H1 (cell line): ENCODE measurements around the gene CCDC33. TPM values are rescaled to one million over a fixed set of nuclear protein-coding genes. Genes with fewer than 3 reads are reported as not detected.

Experiments used
- CTCF ChIA-PET: fragments of 300-600 bp; sonication (Branson Sonifier 250); formaldehyde crosslinking; loops from one replicate; lab custom pipeline; 2021; ENCODE audit not compliant: partially characterized antibody; lab: Charles Lee
- POLR2A ChIA-PET: fragments of 300-600 bp; sonication (Branson Sonifier 250); formaldehyde crosslinking; loops from one replicate; lab custom pipeline; 2021; ENCODE audit warnings: inconsistent platforms; ENCODE audit not compliant: partially characterized antibody; lab: Charles Lee
- DNase-seq, 2 experiments: peaks; one replicate each; pipeline versions ENCODE4 v3.0.0 to v3.0.0-alpha.2; 2010 to 2022; ENCODE audit warnings: low spot score in 2 of 2, low read depth in 1 of 2, mixed read lengths in 1 of 2
- FAIRE-seq: peaks from 2 replicates; lab custom pipeline; 2011; peaks lifted over from hg19 to GRCh38; lab: Jason Lieb, UNC
- H2AFZ ChIP-seq: 2 replicates; pipeline ENCODE4 v1.8.1; 2012; ENCODE audit warnings: low read length, inconsistent platforms
- H2AK5ac ChIP-seq: 2 replicates; pipeline ENCODE4 v1.6.1; 2013; ENCODE audit warnings: low read depth, low read length
- H2BK120ac ChIP-seq: replicated peaks from 2 replicates; pipeline ENCODE3; 2013; ENCODE audit warnings: low read depth, low read length, inconsistent platforms
- H2BK12ac ChIP-seq: 2 replicates; pipeline ENCODE4 v1.6.1; 2013; ENCODE audit warnings: low read depth, low read length
- H2BK15ac ChIP-seq: 2 replicates; pipeline ENCODE4 v1.6.1; 2013; ENCODE audit warnings: low read length
- H2BK20ac ChIP-seq: 2 replicates; pipeline ENCODE4 v1.6.1; 2013; ENCODE audit warnings: low read length
- H2BK5ac ChIP-seq: 2 replicates; pipeline ENCODE4 v1.6.1; 2013; ENCODE audit warnings: low read depth, low read length
- H3K14ac ChIP-seq: 2 replicates; pipeline ENCODE4 v1.6.1; 2013; ENCODE audit warnings: inconsistent platforms; ENCODE audit not compliant: insufficient read length
- H3K18ac ChIP-seq: 2 replicates; pipeline ENCODE4 v1.6.1; 2013; ENCODE audit warnings: low read length; ENCODE audit errors: extremely low read depth
- H3K23ac ChIP-seq: 2 replicates; pipeline ENCODE4 v1.6.1; 2013; ENCODE audit warnings: inconsistent platforms; ENCODE audit not compliant: insufficient read length
- H3K23me2 ChIP-seq: 2 replicates; pipeline ENCODE4 v1.6.1; 2013; ENCODE audit warnings: low read depth, low read length
- H3K27ac ChIP-seq: 2 replicates; pipeline ENCODE4 v1.6.1; 2011; ENCODE audit warnings: low read depth, low read length, inconsistent platforms
- H3K27me3 ChIP-seq, 4 experiments: replicated peaks in 1 of 4; 1 replicate in 1 of 4; 2 replicates in 3 of 4; pipeline versions ENCODE4 v1.6.1 to v1.8.1; 2011 to 2013; ENCODE audit warnings: low read length in 3 of 4, mild to moderate bottlenecking in 3 of 4, inconsistent platforms in 2 of 4, mixed read lengths in 2 of 4, moderate library complexity in 1 of 4; ENCODE audit not compliant: control insufficient read depth in 3 of 4, insufficient read depth in 3 of 4; ENCODE audit errors: extremely low read depth in 1 of 4
- H3K36me3 ChIP-seq, 4 experiments: 2 replicates each; pipeline versions ENCODE4 v1.6.1 to v1.8.1; 2011 to 2013; ENCODE audit warnings: mild to moderate bottlenecking in 4 of 4, low read length in 3 of 4, moderate library complexity in 2 of 4, control low read depth in 1 of 4, inconsistent platforms in 1 of 4; ENCODE audit not compliant: insufficient read depth in 4 of 4, control insufficient read depth in 2 of 4
- H3K4ac ChIP-seq: replicated peaks from 2 replicates; pipeline ENCODE3; 2013; ENCODE audit warnings: low read length, low read depth, mixed read lengths, inconsistent platforms; ENCODE audit not compliant: insufficient read length
- H3K4me1 ChIP-seq, 4 experiments: replicated peaks in 1 of 4; 1 replicate in 1 of 4; 2 replicates in 3 of 4; pipeline versions ENCODE4 v1.6.1 to v1.8.1; 2011 to 2013; ENCODE audit warnings: low read length in 3 of 4, inconsistent platforms in 2 of 4, mixed read lengths in 1 of 4; ENCODE audit not compliant: insufficient read depth in 4 of 4, control insufficient read depth in 3 of 4
- H3K4me2 ChIP-seq, 2 experiments: 2 replicates each; pipeline versions ENCODE4 v1.6.1 to v1.8.1; 2011 to 2013; ENCODE audit warnings: low read depth in 2 of 2, low read length in 2 of 2, control low read depth in 1 of 2, inconsistent platforms in 1 of 2, mild to moderate bottlenecking in 1 of 2; ENCODE audit not compliant: insufficient read depth in 1 of 2
- H3K4me3 ChIP-seq, 4 experiments: fragments of 200-600, 300-600 bp in 1 of 4; sonication (generic), shearing (Covaris generic), sonication (Bioruptor Twin) in 1 of 4; 2 replicates each; pipeline versions ENCODE4 v1.5.1 to v1.8.1; 2011 to 2016; ENCODE audit warnings: low read length in 4 of 4, low read depth in 3 of 4, control low read depth in 2 of 4, inconsistent platforms in 2 of 4, mild to moderate bottlenecking in 2 of 4, mixed read lengths in 1 of 4, moderate library complexity in 1 of 4; ENCODE audit not compliant: insufficient read depth in 2 of 4; ENCODE audit errors: extremely low read depth in 1 of 4
- H3K56ac ChIP-seq: replicated peaks from 2 replicates; pipeline ENCODE3; 2013; ENCODE audit warnings: low read depth, mild to moderate bottlenecking, mixed read lengths, low read length, inconsistent platforms; ENCODE audit not compliant: insufficient read length
- H3K79me1 ChIP-seq: 2 replicates; pipeline ENCODE4 v1.6.1; 2013; ENCODE audit warnings: low read depth, low read length, control low read depth
- H3K79me2 ChIP-seq, 2 experiments: 2 replicates each; pipeline versions ENCODE4 v1.6.1 to v1.8.1; 2012 to 2013; ENCODE audit warnings: low read length in 2 of 2, mild to moderate bottlenecking in 2 of 2, inconsistent platforms in 1 of 2; ENCODE audit not compliant: insufficient read depth in 2 of 2, control insufficient read depth in 1 of 2
- H3K9ac ChIP-seq, 4 experiments: replicated peaks in 1 of 4; 1 replicate in 1 of 4; 2 replicates in 3 of 4; pipeline versions ENCODE4 v1.6.1 to v1.8.1; 2011 to 2013; ENCODE audit warnings: low read depth in 3 of 4, low read length in 3 of 4, control low read depth in 2 of 4, mild to moderate bottlenecking in 2 of 4, moderate library complexity in 2 of 4, inconsistent platforms in 1 of 4; ENCODE audit errors: extremely low read depth in 1 of 4
- H3K9me3 ChIP-seq, 2 experiments: 2 replicates each; pipeline versions ENCODE4 v1.6.1 to v1.8.1; 2012 to 2013; ENCODE audit warnings: mild to moderate bottlenecking in 2 of 2, moderate library complexity in 2 of 2, control low read depth in 1 of 2, inconsistent platforms in 1 of 2, low read depth in 1 of 2, low read length in 1 of 2, mixed read lengths in 1 of 2; ENCODE audit not compliant: insufficient read depth in 2 of 2
- H4K20me1 ChIP-seq, 2 experiments: replicated peaks in 1 of 2; 2 replicates each; pipeline versions ENCODE3 to v1.8.1; 2011 to 2013; ENCODE audit warnings: inconsistent platforms in 2 of 2, low read length in 2 of 2, mild to moderate bottlenecking in 1 of 2; ENCODE audit not compliant: insufficient read depth in 2 of 2, control insufficient read depth in 1 of 2
- H4K5ac ChIP-seq: 2 replicates; pipeline ENCODE4 v1.6.1; 2013; ENCODE audit warnings: low read length, low read depth, mixed read lengths, inconsistent platforms; ENCODE audit not compliant: insufficient read length
- H4K8ac ChIP-seq: 2 replicates; pipeline ENCODE4 v1.8.0; 2013; ENCODE audit warnings: mild to moderate bottlenecking, moderate library complexity, low read length, inconsistent platforms; ENCODE audit not compliant: insufficient read depth; ENCODE audit errors: extremely low read depth
- H4K91ac ChIP-seq: replicated peaks from 2 replicates; pipeline ENCODE3; 2013; ENCODE audit warnings: low read length, mixed read lengths, inconsistent platforms; ENCODE audit not compliant: insufficient read length
- BACH1 ChIP-seq: IDR thresholded peaks from 2 replicates; pipeline ENCODE4 v1.6.1; 2012; ENCODE audit warnings: low read length, improper control_type of control experiment
- BCL11A ChIP-seq, 2 experiments: IDR thresholded peaks; one replicate each; pipeline ENCODE4 v1.6.1; 2011; ENCODE audit warnings: low read depth in 2 of 2, low read length in 2 of 2, mild to moderate bottlenecking in 2 of 2
- CREB1 ChIP-seq: IDR thresholded peaks from 2 replicates; pipeline ENCODE4 v1.6.1; 2012; ENCODE audit warnings: inconsistent platforms
- KDM4A ChIP-seq: IDR thresholded peaks from one replicate; pipeline ENCODE4 v1.7.1; 2012; ENCODE audit warnings: low read depth, mild to moderate bottlenecking, moderate library complexity, low read length, inconsistent platforms; ENCODE audit not compliant: severe bottlenecking
- NRF1 ChIP-seq: IDR thresholded peaks from 2 replicates; pipeline ENCODE4 v1.6.1; 2011; ENCODE audit warnings: mild to moderate bottlenecking, low read depth, low read length, improper control_type of control experiment
- RNF2 ChIP-seq: fragments of 200-900, 300-1000 bp; sonication (generic); IDR thresholded peaks from 2 replicates; pipeline ENCODE4 v1.7.1; 2016; ENCODE audit warnings: borderline replicate concordance, low read depth, mild to moderate bottlenecking, antibody characterized with exemption, low read length; ENCODE audit not compliant: poor library complexity, severe bottlenecking; ENCODE audit errors: missing control alignments
- SIX5 ChIP-seq: IDR thresholded peaks from 2 replicates; pipeline ENCODE4 v1.6.1; 2011; ENCODE audit warnings: mild to moderate bottlenecking, low read depth, low read length
- SP2 ChIP-seq: IDR thresholded peaks from 2 replicates; pipeline ENCODE4 v1.6.1; 2012; ENCODE audit warnings: mild to moderate bottlenecking, low read length, inconsistent platforms
- TCF12 ChIP-seq: IDR thresholded peaks from 2 replicates; pipeline ENCODE4 v1.6.1; 2011; ENCODE audit warnings: low read depth, mild to moderate bottlenecking, low read length
- USF2 ChIP-seq: IDR thresholded peaks from 2 replicates; pipeline ENCODE4 v1.6.1; 2011; ENCODE audit warnings: low read length, improper control_type of control experiment
- ZNF274 ChIP-seq: IDR thresholded peaks from 2 replicates; pipeline ENCODE4 v1.7.0; 2012; ENCODE audit warnings: low read length, borderline replicate concordance; ENCODE audit errors: extremely low read depth
- WGBS, 2 experiments: shearing (Covaris generic) in 1 of 2; methylation state at CpG; one replicate each; pipeline versions ENCODE4 v1.1.6 to v1.1.7; 2013 to 2015; ENCODE audit warnings: low lambda C conversion rate in 2 of 2, mixed read lengths in 2 of 2, inconsistent platforms in 1 of 2, low coverage in 1 of 2, missing lambda C conversion rate in 1 of 2; ENCODE audit not compliant: insufficient replicate concordance in 2 of 2, insufficient coverage in 1 of 2, insufficient read length in 1 of 2; ENCODE audit errors: extremely low coverage in 1 of 2, missing lambda C conversion rate in 1 of 2; 5-methylcytosine and 5-hydroxymethylcytosine counted together
- polyA plus RNA-seq, 7 experiments: library from polyadenylated mRNA; depleted of rRNA in 3 of 7; stranded (reverse) in 5 of 7; unstranded in 2 of 7; fragments of >200 nt in 5 of 7; fragments of 200-250 nt in 2 of 7; gene quantifications; 1 replicate in 5 of 7; 2 replicates in 1 of 7; 4 replicates in 1 of 7; pipeline versions ENCODE4 v1.2.1 to v1.2.3, GENCODE V29; 2011 to 2013; ENCODE audit warnings: missing spikeins in 2 of 7, mixed read lengths in 2 of 7
- total RNA-seq: library from RNA; stranded (reverse); fragmentation: NEBNext Ultra II Directional; extraction: Animal tissue kit (Norgen Biotek cat#: 25700); gene quantifications from 2 replicates; pipeline ENCODE4 v1.2.1, GENCODE V29; 2021

CCDC33 gene
- total and polyA plus RNA-seq, 2 of the 8 experiments (the other 6 are each of a cell fraction or from before 2014, with no cell fraction given): 2.0 to 2.7 TPM

GRCh38 chr15:74216949-74217348, 19.2 kb upstream of the CCDC33 start:
- H3K23me2 ChIP-seq: peaks cover 2% of the 10 kb centered on the region
- H3K79me1 ChIP-seq: no peaks in the 10 kb centered on the region
- H2AFZ ChIP-seq: no peak overlapping the region
- no peak overlapping the region for H3K9ac ChIP-seq
- H4K5ac ChIP-seq: no peak overlapping the region
- POLR2A ChIA-PET: interaction anchor here (0.6 to 7.0 kb wide), 3 partner anchors 14 to 105 kb away, joined by 3 to 58 read pairs (median 6); partner anchors contain the start of gene STRA6
- H2AK5ac ChIP-seq: no peak overlapping the region
- H2BK120ac ChIP-seq: no peak overlapping the region
- no peak overlapping the region for H3K4me2 ChIP-seq
- H2BK12ac ChIP-seq: no peak overlapping the region
- TF ChIP-seq USF2 (no peak), ZNF274 (no peak), CREB1 (no peak), RNF2 (no peak), SIX5 (no peak), BCL11A (IDR thresholded peaks at IDR 0.05; ENCODE audit: low read depth in 2 of 2, low read length in 2 of 2) (no peak), NRF1 (no peak), KDM4A (no peak), BACH1 (no peak), SP2 (no peak), TCF12 (no peak)
- H3K56ac ChIP-seq: no peak overlapping the region
- peaks cover 7 to 49% (median 43%) of the 10 kb centered on the region in 4 experiments for H3K27me3 ChIP-seq
- no peaks in the 10 kb centered on the region for H3K9me3 ChIP-seq
- 81% methylated on average over 3 of the region's 3 CpGs; no CpG with 5 or more reads in 1 of the 2 experiments for WGBS, 2 experiments
- H2BK5ac ChIP-seq: no peak overlapping the region
- H2BK15ac ChIP-seq: peak overlapping the region; percentile 61; the same call in 1 of the 2 replicates
- no peak overlapping the region for H4K8ac ChIP-seq
- H3K36me3 ChIP-seq: no peaks in the 10 kb centered on the region
- no peak overlapping the region for H4K91ac ChIP-seq
- no peak for FAIRE-seq
- no peaks in the 10 kb centered on the region for H3K79me2 ChIP-seq
- H3K4me1 ChIP-seq: peaks cover 28 to 45% (median 34%) of the 10 kb centered on the region in 4 experiments
- H4K20me1 ChIP-seq: peaks cover 1 to 3% of the 10 kb centered on the region in 2 experiments
- H3K14ac ChIP-seq: no peak overlapping the region
- H2BK20ac ChIP-seq: no peak overlapping the region
- no peak overlapping the region for H3K4ac ChIP-seq
- peak overlapping the region; percentile 68; the same call in 1 of the 2 replicates for H3K18ac ChIP-seq
- CTCF ChIA-PET: interaction anchor here (1.5 kb wide), 1 partner anchor 13 kb away, joined by 3 read pairs; no protein-coding TSS in a partner anchor
- DNase-seq: no peak
- no peak overlapping the region for H3K23ac ChIP-seq
- H3K4me3 ChIP-seq: no peak overlapping the region
- no peak overlapping the region for H3K27ac ChIP-seq
